ENCODE measurements around the gene MAP7D2.

DNA sequence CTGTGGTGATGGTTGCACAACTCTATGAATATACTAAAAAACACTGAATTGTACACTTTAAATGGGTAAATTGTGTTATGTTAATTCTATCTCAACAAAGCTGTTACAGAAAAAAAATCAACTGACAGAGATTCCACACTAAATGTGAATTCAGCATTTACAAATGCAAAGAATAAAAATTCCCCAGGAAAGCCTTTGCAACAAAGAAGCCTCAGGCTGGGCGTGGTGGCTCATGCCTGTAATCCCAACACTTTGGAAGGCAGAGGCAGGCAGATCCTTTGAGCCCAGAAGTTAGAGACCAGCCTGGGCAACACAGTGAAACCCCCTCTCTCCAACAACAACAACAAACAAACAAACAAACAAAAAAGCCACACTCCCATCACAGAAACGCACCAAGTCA, 134.8 kb downstream of the MAP7D2 start:
- TF ChIP-seq TAF1 (IDR thresholded peaks at IDR 0.05; ENCODE audit: low read depth, low read length) (no peak), SPI1 (IDR thresholded peaks at IDR 0.05; ENCODE audit: low read depth, low read length) (no peak), POLR2A (IDR thresholded peaks at IDR 0.05; ENCODE audit: low read depth, low read length) (no peak), POLR2AphosphoS5 (IDR thresholded peaks at IDR 0.05; ENCODE audit: low read depth, low read length) (no peak), PAX5 (IDR thresholded peaks at IDR 0.05; ENCODE audit: insufficient read depth, low read length, severe bottlenecking) (no peak)
